DND-41 (cell line): ENCODE measurements around the gene RTN1.

ENCODE experiments used
- CTCF ChIP-seq: IDR thresholded peaks from 2 replicates; pipeline ENCODE4 v1.5.1; 2012; ENCODE audit warnings: borderline replicate concordance, low read length, moderate library complexity, mild to moderate bottlenecking; ENCODE audit not compliant: poor library complexity, severe bottlenecking; ENCODE audit errors: extremely low read depth
- EZH2 ChIP-seq: IDR thresholded peaks from 3 replicates; pipeline ENCODE4 v1.6.1; 2012; ENCODE audit warnings: borderline replicate concordance, low read depth, mild to moderate bottlenecking, moderate library complexity, low read length, inconsistent platforms; ENCODE audit not compliant: severe bottlenecking

DNA sequence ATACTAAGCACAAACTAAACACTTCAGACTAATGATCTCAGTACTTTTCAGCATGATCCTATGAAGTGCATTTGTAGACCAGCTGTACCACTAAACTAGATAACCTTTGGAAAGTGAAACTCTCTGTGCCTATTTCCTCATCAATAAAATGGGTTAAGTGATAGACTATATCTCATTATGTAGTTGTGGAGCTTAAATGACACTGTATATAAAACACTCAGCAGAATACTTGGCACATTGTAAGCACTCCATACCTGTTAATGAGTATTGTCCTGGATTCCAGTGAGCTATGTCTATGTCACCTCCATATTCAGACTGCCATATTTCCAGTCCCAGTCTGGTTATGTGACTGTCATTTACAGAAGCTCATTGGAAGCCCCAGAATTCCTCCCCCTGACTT is 44.4 kb downstream of the RTN1 start:
- TF ChIP-seq CTCF (no peak), EZH2 (no peak)
